Hepatocyte (in vitro differentiated cells): ENCODE results near the gene SMNDC1. TPM values are rescaled to one million over a fixed set of nuclear protein-coding genes. Genes with fewer than 3 reads are reported as not detected.

Experiments
- DNase-seq: peaks from one replicate; pipeline ENCODE4 v3.0.0-alpha.2; 2016; ENCODE audit warnings: low spot score
- H2AFZ ChIP-seq: fragments of 200-600 bp; sonication (generic); 2 replicates; pipeline ENCODE4 v1.6.0; 2016; ENCODE audit warnings: antibody characterized with exemption, mild to moderate bottlenecking
- H3K27ac ChIP-seq: fragments of 200-600 bp; sonication (generic); 2 replicates; pipeline ENCODE4 v1.5.1; 2016; ENCODE audit warnings: mild to moderate bottlenecking
- H3K27me3 ChIP-seq: fragments of 200-600 bp; sonication (generic); 2 replicates; pipeline ENCODE4 v1.6.1; 2016
- H3K36me3 ChIP-seq: fragments of 200-600 bp; sonication (generic); replicated peaks from 2 replicates; pipeline ENCODE4 v1.5.1; 2016; ENCODE audit warnings: low read depth; ENCODE audit not compliant: insufficient read depth
- H3K4me1 ChIP-seq: fragments of 200-600 bp; sonication (generic); 2 replicates; pipeline ENCODE4 v1.5.1; 2016; ENCODE audit warnings: mild to moderate bottlenecking, moderate library complexity; ENCODE audit not compliant: insufficient read depth
- H3K4me2 ChIP-seq: fragments of 200-600 bp; sonication (generic); 2 replicates; pipeline ENCODE4 v1.6.0; 2016
- H3K4me3 ChIP-seq: fragments of 200-600 bp; sonication (generic); 2 replicates; pipeline ENCODE4 v1.5.1; 2016; ENCODE audit warnings: mild to moderate bottlenecking
- H3K79me2 ChIP-seq: fragments of 200-600 bp; sonication (generic); 2 replicates; pipeline ENCODE4 v1.6.0; 2017; ENCODE audit warnings: mild to moderate bottlenecking
- H3K9me2 ChIP-seq: fragments of 200-600 bp; sonication (generic); replicated peaks from 2 replicates; pipeline ENCODE4 v1.6.0; 2017; ENCODE audit warnings: mild to moderate bottlenecking; ENCODE audit not compliant: insufficient read depth
- H3K9me3 ChIP-seq: fragments of 200-600 bp; sonication (generic); 2 replicates; pipeline ENCODE4 v1.5.1; 2016; ENCODE audit warnings: low read depth, mild to moderate bottlenecking
- H4K20me1 ChIP-seq: fragments of 200-600 bp; sonication (generic); 2 replicates; pipeline ENCODE4 v1.6.0; 2016; ENCODE audit warnings: mild to moderate bottlenecking; ENCODE audit not compliant: insufficient read depth, poor library complexity, severe bottlenecking
- EZH2 ChIP-seq: fragments of 200-600 bp; sonication (generic); IDR thresholded peaks from 2 replicates; pipeline ENCODE4 v1.6.1; 2016; ENCODE audit warnings: antibody characterized with exemption, mild to moderate bottlenecking, borderline replicate concordance
- EZH2phosphoT487 ChIP-seq: fragments of 200-600 bp; sonication (generic); IDR thresholded peaks from one replicate; pipeline ENCODE4 v1.6.1; 2018; ENCODE audit warnings: antibody characterized with exemption, mild to moderate bottlenecking, low read depth, moderate library complexity; ENCODE audit not compliant: unreplicated experiment, severe bottlenecking
- WGBS: methylation state at CpG from one replicate; pipeline ENCODE4 v1.1.6; 2016; ENCODE audit warnings: low lambda C conversion rate; ENCODE audit errors: missing lambda C conversion rate; 5-methylcytosine and 5-hydroxymethylcytosine counted together
- polyA plus RNA-seq: library from polyadenylated mRNA; unstranded; fragments of >200 nt; fragmentation: Nextera tagmentation; extraction: Ambion mirVana; gene quantifications from 2 replicates; pipeline ENCODE4 v1.2.1, GENCODE V29; 2016
- total RNA-seq: library from RNA; depleted of rRNA; stranded (reverse); fragments of >200 nt; gene quantifications from 2 replicates; pipeline ENCODE4 v1.2.3, GENCODE V29; 2014
- TF ChIP-seq, protein P1 (sequence below): fragments of 200-600 bp; sonication (generic); IDR thresholded peaks from 2 replicates; pipeline ENCODE4 v1.5.1; 2016; ENCODE audit warnings: antibody characterized with exemption, mild to moderate bottlenecking; ENCODE audit not compliant: poor library complexity

The SMNDC1 gene
- total and polyA plus RNA-seq, 2 experiments from 2014 or later, result 13.6 to 14.3 TPM

DNA sequence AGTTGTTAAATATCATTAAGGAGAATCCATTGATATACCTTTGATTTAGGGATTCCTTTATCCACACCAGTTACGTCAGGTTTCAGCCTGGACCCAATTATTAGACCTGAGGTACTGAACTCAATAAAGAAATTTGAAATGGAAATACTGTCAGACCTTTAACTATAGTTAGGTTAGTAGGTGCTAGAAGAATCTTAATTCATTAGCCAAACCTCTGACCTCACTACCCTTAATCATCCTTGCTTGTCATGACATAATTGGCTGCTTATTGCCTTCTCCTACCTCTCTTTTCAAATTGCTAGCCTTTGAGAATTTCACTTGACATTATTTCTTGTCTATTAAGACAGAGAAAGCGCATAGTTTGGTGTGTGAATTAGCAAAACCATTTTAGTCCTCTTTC, 27.1 kb downstream of the SMNDC1 start:
- H3K4me2 ChIP-seq, result no peak overlapping the region
- H3K4me3 ChIP-seq, result no peak overlapping the region
- no peaks in the 10 kb centered on the region for H3K27me3 ChIP-seq
- WGBS, result 94% methylated on average over 2 of the region's 2 CpGs
- H3K79me2 ChIP-seq, result peaks cover 4% of the 10 kb centered on the region
- H3K9me2 ChIP-seq, result no peaks in the 10 kb centered on the region
- no peak for DNase-seq
- no peak overlapping the region for H2AFZ ChIP-seq
- no peaks in the 10 kb centered on the region for H3K36me3 ChIP-seq
- TF ChIP-seq EZH2phosphoT487 (no peak), EZH2 (no peak)
- TF ChIP-seq, protein P1, sequence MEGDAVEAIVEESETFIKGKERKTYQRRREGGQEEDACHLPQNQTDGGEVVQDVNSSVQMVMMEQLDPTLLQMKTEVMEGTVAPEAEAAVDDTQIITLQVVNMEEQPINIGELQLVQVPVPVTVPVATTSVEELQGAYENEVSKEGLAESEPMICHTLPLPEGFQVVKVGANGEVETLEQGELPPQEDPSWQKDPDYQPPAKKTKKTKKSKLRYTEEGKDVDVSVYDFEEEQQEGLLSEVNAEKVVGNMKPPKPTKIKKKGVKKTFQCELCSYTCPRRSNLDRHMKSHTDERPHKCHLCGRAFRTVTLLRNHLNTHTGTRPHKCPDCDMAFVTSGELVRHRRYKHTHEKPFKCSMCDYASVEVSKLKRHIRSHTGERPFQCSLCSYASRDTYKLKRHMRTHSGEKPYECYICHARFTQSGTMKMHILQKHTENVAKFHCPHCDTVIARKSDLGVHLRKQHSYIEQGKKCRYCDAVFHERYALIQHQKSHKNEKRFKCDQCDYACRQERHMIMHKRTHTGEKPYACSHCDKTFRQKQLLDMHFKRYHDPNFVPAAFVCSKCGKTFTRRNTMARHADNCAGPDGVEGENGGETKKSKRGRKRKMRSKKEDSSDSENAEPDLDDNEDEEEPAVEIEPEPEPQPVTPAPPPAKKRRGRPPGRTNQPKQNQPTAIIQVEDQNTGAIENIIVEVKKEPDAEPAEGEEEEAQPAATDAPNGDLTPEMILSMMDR, result no peak
- H3K9me3 ChIP-seq, result no peaks in the 10 kb centered on the region
- H3K27ac ChIP-seq, result no peak overlapping the region
- H4K20me1 ChIP-seq, result no peaks in the 10 kb centered on the region
- H3K4me1 ChIP-seq, result no peaks in the 10 kb centered on the region

DNA sequence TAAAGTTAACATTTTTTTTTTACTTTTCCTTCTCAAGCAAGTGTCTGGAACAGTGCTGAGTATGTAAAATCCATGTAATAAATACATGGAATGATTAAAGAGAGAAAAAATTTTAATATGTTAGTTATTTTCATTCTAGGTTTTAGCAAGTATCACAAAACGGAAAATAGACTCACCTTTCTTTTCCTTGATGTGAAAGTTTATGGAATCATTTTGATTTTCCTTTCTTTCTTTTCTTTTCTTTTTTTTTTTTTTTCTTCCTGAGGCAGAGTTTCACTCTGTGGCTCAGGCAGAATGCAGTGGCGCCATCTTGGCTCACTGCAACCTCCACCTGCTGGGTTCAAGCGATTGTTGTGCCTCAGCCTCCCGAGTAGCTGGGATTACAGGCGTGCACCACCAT, 28.1 kb downstream of the SMNDC1 start:
- Histone ChIP-seq H3K36me3 (no peaks in the 10 kb centered on the region), H4K20me1 (no peaks in the 10 kb centered on the region), H3K27me3 (no peaks in the 10 kb centered on the region), H3K4me3 (no peak overlapping the region), H3K27ac (no peak overlapping the region), H2AFZ (no peak overlapping the region), H3K9me3 (no peaks in the 10 kb centered on the region), H3K4me1 (no peaks in the 10 kb centered on the region), H3K79me2 (peaks cover 4% of the 10 kb centered on the region), H3K9me2 (no peaks in the 10 kb centered on the region), H3K4me2 (no peak overlapping the region)
- TF ChIP-seq, protein P1, result no peak
- TF ChIP-seq EZH2, result no peak
- TF ChIP-seq EZH2phosphoT487, result no peak
- WGBS, result 96% methylated on average over 5 of the region's 5 CpGs
- no peak for DNase-seq

DNA sequence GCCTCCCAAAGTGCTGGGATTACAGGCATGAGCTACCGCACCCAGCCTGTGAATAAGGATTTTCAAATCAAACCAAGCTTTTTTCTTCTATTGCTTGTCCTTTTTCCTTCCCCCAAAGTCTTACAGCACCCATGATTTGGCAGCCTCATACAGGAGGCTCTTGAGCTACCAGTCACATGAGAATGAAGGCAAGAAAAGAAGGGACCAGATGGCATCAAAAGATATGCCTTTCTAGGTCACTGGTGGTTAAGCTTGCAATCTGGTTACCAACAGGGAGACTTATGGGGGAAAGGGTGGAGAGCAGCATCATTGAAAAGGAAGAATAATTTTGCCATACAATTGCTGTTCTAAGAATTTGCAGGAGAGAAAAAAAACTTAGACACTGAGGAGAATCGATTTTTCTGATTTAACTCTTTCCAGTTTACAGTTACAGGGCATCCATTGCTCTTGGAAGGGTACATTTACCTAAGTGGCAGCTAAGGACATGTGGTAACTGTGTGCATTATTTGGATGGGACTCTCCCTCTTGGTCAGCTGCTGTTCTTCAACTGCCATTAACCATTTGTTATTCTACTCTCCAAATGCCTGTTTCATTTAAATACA, 29.5 kb downstream of the SMNDC1 start:
- no peaks in the 10 kb centered on the region for H3K36me3 ChIP-seq
- H3K79me2 ChIP-seq, result peaks cover 7% of the 10 kb centered on the region
- DNase-seq, result no peak
- H3K4me2 ChIP-seq, result no peak overlapping the region
- H3K9me3 ChIP-seq, result no peaks in the 10 kb centered on the region
- no peaks in the 10 kb centered on the region for H3K9me2 ChIP-seq
- no peak overlapping the region for H2AFZ ChIP-seq
- no peak overlapping the region for H3K27ac ChIP-seq
- TF ChIP-seq EZH2 (no peak), EZH2phosphoT487 (no peak)
- TF ChIP-seq, protein P1, result no peak
- no peaks in the 10 kb centered on the region for H4K20me1 ChIP-seq
- no peaks in the 10 kb centered on the region for H3K27me3 ChIP-seq
- H3K4me3 ChIP-seq, result no peak overlapping the region
- WGBS, result 66% methylated on average over 2 of the region's 2 CpGs
- no peaks in the 10 kb centered on the region for H3K4me1 ChIP-seq

DNA sequence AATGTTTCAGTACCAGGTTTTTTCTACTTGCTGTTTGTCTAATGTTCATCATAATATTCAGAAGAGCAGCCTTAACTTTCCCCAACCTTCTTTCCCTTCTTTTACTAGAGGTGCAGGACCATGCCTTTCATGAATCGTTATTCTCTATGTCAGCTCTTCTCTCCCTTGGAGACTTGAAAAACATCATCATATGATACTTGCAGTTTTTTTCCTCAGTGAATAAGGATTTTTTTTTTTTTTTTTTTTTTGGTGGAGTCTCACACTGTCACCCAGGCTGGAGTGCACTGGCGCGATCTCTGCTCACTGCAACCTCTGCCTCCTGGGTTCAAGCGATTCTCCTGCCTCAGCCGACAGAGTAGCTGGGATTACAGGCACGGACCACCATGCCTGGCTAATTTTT, 30.1 kb downstream of the SMNDC1 start:
- no peak overlapping the region for H2AFZ ChIP-seq
- peaks cover 7% of the 10 kb centered on the region for H3K79me2 ChIP-seq
- no peak overlapping the region for H3K4me3 ChIP-seq
- no peak for TF ChIP-seq EZH2phosphoT487
- TF ChIP-seq, protein P1, result no peak
- no peak for TF ChIP-seq EZH2
- H3K4me1 ChIP-seq, result no peaks in the 10 kb centered on the region
- no peaks in the 10 kb centered on the region for H3K27me3 ChIP-seq
- no peak overlapping the region for H3K4me2 ChIP-seq
- no peak for DNase-seq
- WGBS, result 94% methylated on average over 6 of the region's 6 CpGs
- H3K9me2 ChIP-seq, result no peaks in the 10 kb centered on the region
- H3K27ac ChIP-seq, result no peak overlapping the region
- no peaks in the 10 kb centered on the region for H4K20me1 ChIP-seq
- no peaks in the 10 kb centered on the region for H3K36me3 ChIP-seq
- H3K9me3 ChIP-seq, result no peaks in the 10 kb centered on the region
